Epidermal melanocyte (primary cell): ENCODE data around the gene KRTAP1-3.
"Not testable (repeated sequence)": the region's sequence is repeated elsewhere in the genome, so short reads cannot be mapped to it uniquely, and the experiment has no call there.

Experiments
- DNase-seq: peaks from one replicate; pipeline ENCODE4 v3.0.0; 2011; ENCODE audit warnings: low spot score; ENCODE audit not compliant: insufficient read length

The KRTAP1-3 gene, protein sequence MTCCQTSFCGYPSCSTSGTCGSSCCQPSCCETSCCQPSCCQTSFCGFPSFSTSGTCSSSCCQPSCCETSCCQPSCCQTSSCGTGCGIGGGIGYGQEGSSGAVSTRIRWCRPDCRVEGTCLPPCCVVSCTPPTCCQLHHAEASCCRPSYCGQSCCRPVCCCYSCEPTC

GRCh38 chr17:41034346-41034935 lies at the start of gene KRTAP1-3:
TSS of gene KRTAP1-3 (minus strand) at chr17:41034874. CDS start at chr17:41034821, 53 bp downstream.
- DNase-seq = not testable (repeated sequence)

DNA sequence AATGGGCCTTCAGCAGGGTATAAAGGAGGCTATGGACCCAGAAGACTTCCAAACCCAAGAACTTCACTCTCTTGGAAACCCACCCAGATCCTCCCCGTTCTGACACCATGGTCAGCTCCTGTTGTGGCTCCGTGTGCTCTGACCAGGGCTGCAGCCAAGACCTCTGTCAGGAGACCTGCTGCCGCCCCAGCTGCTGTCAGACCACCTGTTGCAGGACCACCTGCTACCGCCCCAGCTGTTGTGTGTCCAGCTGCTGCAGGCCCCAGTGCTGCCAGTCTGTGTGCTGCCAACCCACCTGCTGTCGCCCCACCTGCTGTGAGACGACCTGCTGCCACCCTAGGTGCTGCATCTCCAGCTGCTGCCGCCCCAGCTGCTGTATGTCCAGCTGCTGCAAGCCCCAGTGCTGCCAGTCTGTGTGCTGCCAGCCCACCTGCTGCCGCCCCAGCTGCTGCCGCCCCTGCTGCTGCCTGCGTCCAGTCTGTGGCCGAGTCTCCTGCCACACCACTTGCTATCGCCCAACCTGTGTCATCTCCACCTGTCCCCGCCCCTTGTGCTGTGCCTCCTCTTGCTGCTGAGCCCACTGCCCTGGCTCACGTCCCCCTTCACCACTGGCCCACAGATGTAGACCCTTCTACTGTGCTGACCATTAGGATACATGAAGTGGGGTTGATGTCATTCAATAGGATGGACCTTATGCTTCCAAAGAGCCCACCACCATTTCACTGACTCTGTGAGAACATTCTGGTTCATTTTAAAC lies 49.6 kb upstream of the KRTAP1-3 start, which contains the start of gene KRTAP4-7:
Gene KRTAP4-7 (plus strand): TSS at position 51 of the 757 bp plus-strand sequence. CDS start 57 bp downstream, at position 108.
- DNase-seq = not testable (repeated sequence)

DNA sequence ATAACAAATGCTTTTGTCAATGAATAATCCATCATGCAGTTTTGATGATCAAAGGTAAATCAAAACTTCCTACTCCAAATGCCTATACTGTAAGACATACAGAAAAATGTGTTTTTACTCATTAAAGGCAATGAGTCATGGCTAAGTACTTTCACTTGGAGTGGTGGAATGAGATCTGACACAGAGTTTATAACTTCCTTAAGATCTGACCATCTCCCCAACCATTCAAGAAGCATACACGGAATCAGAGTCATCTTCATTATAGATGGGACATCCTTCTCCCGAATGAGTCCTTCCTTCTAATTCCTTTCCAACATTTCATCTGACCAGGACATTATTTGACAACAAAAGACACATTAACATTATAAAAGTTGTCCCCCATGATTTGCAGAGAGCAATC lies 48.8 kb upstream of the KRTAP1-3 start:
- not testable (repeated sequence) for DNase-seq

DNA sequence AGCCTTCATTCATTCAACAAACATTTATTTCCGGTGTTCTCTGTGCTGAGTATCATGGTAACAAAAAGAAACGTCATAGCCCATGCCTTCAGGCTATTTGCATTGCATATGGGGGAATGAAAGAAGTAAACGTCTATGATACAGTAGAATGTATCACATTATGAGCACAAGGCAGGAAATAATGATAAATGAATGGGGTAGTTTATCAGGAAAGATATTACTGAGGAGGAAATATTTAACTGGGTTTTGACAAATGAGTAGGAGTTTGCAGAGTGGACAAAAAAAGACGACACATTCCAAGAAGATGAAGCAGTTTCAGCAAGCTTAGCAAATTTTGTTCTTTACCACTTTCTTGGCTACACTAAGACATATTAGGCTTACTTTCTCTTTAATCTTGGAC lies 48.0 kb upstream of the KRTAP1-3 start:
- DNase-seq = no peak

- no peak for DNase-seq
Observed at GRCh38 chr17:41076788-41077187, 42.1 kb upstream of the KRTAP1-3 start.

- no peak for DNase-seq
Observed at GRCh38 chr17:41073676-41074075, 39.0 kb upstream of the KRTAP1-3 start.

DNA sequence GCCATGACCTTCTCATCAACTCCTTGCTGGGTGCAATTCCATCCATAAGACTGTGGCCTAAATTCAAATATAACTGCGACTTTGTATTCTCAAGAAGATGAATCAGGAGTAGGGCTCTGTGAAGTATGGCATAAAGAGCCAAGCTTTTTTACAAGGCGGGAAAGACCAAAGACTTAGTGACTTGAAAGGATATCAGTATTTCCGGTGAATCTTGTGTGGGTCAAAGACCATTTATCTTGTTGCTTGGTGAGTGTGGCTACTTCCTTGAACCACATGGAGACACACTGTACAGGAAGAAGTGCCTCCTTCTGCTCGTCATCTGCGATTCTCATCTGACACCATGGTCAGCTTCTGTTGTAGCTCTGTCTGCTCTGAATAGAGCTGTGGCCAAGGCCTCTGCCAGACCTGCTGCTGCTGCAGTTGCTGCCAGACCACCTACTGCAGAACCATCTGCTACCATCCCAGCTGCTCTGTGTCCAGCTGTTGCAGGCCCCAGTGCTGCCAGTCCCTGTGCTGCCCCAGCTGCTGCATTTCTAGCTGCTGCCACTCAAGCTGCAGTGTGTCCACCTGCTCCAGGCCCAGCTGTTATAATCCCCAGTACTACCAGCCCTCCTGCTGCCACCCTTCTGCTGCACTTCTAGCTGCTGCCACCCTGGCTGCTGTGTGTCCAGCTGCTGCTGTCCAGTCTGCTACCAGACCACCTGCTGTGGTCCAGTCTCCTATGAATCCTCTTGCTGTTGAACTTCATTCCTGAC lies 37.1 kb upstream of the KRTAP1-3 start:
- no peak for DNase-seq

GRCh38 chr17:41069031-41069430 lies 34.4 kb upstream of the KRTAP1-3 start:
- no peak for DNase-seq

DNA sequence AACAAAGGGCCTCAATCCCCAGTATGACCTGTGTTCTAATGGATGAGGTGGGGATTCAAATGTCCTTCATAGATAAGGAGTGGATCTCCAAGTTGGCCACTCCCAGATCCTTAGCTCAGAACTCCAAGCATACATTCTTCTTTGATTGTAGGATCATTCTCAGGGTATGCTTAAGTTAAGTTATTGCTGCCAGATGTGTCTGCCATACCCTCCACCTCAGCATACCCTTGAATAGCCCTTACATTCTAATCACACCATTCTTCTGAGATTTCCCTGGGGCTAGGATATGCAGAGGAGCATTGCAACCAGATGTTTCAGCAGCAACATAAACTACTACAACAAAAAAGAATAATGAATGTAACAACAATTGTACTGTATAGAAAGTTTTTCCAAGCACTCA lies 32.6 kb upstream of the KRTAP1-3 start:
- DNase-seq = no peak

GRCh38 chr17:41065829-41066624 lies 31.4 kb upstream of the KRTAP1-3 start, which contains the start of gene KRTAP2-4:
TSS of gene KRTAP2-4 (minus strand) at chr17:41065879. CDS start at chr17:41065845, 34 bp downstream.
- no peak for DNase-seq

DNA sequence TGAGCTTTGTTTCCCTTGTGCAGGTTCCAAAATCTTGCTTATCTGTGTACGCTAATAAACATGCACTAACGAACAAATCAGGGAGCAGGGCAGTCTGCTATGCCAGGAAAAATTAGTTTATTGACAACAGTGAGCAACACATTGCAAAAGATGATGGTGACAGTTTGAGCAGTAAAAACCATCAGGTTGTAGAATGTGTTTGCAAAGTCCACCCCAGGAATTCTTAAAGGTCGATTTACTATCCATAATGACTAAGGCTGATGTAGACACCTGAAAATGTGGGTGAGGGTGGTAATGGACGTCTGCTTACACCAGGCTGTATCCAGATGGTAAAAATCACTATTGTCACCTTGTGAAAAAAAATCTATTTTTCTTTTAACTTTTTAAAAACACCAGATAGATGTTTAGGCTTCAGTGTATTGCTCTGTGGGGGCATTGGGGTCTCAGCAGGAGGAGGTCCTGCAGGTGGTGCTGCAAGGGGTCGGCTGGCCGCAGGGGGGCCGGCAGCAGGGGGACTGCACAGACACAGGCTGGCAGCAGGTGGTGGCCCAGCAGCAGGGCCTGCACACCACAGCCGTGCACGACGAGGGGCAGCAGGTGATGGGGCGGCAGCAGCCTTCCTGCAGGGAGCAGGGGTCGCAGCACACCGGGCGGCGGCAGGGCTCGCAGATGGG lies 30.5 kb upstream of the KRTAP1-3 start:
- DNase-seq = not testable (repeated sequence)

DNA sequence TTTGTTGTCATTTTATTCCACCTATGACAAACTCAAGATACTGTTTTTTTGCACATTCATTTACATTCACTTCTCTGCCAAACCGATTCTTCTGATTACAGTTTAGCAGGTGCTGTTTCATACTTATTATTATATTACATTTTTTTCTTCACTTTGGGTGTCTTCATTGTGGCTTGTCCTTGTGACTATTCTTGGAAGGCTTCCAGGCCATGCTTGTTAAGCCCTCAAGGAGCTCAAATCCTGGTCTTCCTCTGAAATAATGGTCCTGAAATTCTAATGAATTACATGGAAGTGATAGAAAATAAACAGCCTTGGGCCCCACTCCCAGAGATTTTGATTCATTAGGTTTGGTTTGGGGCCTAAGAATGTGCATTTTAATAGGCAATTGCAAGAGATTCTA lies 29.6 kb upstream of the KRTAP1-3 start:
- DNase-seq = no peak

- no peak for DNase-seq
Observed at GRCh38 chr17:41063449-41063848, 28.8 kb upstream of the KRTAP1-3 start.

DNA sequence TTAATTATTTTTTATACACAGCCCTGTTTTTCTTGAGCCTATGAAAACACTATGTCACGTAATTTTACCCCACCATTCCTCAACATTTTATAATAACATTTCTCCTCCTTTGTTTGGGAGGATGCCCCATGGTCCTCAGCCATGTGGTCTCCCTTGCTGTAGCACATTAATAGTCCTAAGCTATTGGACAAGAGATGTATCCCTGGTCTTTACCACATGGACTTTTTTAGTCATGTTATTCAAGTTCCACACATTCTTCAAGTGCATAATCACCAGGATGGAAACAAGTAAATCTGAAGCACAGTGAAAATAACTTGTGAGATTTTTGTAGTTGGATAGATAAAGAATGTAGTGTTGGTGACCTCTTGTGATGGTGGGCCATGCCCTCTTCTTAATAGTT lies 27.3 kb upstream of the KRTAP1-3 start:
- DNase-seq = peak; percentile 48

- DNase-seq = peak; percentile 71
Observed at GRCh38 chr17:41060052-41060604, 25.5 kb upstream of the KRTAP1-3 start, which contains the start of gene KRTAP2-3. TSS of gene KRTAP2-3 (minus strand) at chr17:41060114. CDS start at chr17:41060050, 64 bp downstream.

DNA sequence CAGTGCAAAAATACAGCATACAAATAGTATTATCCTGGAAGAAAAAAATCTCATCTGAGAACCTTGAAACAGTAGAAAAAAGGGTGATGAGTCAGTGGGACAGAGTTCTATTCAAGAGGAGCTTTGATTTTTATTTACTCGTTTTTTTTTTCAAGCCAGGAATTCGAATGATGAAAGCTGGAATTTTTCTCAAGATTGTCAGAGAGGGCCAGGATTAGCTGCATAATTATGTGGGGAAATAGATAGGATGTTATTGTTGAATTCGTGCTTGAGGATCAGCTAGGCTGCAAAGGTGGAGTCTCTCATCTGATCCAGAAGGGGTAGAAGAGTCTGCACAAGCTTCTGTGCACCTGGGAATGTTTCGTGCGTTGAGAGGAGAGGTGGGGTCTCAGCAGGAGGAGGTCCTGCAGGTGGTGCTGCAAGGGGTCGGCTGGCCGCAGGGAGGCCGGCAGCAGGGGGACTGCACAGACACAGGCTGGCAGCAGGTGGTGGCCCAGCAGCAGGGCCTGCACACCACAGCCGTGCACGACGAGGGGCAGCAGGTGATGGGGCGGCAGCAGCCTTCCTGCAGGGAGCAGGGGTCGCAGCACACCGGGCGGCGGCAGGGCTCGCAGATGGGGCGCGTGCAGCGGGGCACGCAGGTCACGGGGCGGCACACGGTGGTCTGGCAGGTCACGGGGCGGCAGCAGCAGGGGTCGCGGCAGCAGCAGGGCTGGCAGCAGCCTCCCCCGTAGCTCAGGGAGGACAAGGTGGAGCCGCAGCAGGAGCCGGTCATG lies 24.8 kb upstream of the KRTAP1-3 start:
- DNase-seq = not testable (repeated sequence)

DNA sequence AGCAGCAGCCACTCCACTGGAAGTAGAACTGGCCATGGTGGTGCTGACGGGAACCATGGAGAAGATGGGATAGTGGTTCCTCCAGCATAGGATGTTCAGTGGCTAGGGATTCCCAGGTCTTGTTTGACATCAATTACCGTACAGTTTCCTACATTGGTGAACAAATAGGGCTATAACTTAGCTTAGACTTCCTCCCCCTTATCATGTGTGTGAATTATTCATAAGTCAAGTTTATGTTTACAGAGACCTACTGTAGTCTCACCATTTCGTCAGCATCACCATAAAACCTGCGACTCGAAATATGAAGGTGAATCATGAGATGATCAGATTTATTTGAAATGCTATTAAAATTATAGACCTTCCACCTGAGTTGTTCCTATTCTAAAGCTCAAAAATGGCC lies 24.1 kb upstream of the KRTAP1-3 start:
- no peak for DNase-seq

- no peak for DNase-seq
Observed at GRCh38 chr17:41057547-41057946, 22.9 kb upstream of the KRTAP1-3 start.

- DNase-seq = not testable (repeated sequence)
Observed at GRCh38 chr17:41055130-41055529, 20.5 kb upstream of the KRTAP1-3 start, which contains the start of gene KRTAP2-2. TSS of gene KRTAP2-2 (minus strand) at chr17:41055230. CDS start at chr17:41055211, 19 bp downstream.
